Measurements from ENCODE around the gene CHRNE.
"Not testable (repeated sequence)": the region's sequence is repeated elsewhere in the genome, so short reads cannot be mapped to it uniquely, and the experiment has no call there.

The CHRNE gene

DNA sequence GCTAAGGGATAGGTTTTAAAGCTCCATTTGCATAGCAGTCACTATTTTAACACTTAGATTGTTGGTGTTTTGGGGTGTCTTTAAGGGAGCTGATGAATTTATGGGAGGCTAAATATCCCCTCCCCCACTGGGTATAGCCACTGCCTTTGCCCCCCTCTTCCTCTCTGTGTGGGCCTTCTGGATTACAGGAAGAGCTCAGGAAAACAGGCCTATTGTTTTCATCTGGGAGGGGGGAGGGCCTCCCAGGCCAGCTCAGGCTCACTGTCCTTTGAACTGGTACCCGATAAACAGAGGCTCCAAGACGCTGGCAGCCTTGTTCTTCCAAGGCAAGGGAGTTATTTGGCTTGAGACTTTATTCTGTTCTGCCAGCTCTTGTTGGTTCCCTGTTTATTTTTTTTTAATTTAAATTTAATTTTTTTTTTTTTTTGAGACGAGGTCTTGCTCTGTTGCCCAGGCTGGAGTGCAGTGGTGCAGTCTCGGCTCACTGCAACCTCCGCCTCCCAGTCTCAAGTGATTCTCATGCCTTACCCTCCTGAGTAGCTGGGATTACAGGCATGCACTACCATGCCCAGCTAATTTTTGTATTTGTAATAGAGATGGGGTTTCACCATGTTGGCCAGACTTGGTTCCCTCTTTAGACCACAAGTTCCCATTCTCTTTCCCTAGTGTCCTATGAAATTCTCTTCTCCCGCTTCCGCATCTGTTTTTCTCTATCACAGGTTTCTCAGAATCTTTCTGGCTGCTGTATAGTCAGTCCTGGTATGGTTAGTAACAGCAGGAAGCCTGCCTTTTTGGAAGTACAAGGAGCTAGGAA, 44.6 kb downstream of the CHRNE start:
- H3K9me3 ChIP-seq (ENCODE audit: severe bottlenecking) = no peaks in the 10 kb centered on the region
- TF ChIP-seq, protein P1, sequence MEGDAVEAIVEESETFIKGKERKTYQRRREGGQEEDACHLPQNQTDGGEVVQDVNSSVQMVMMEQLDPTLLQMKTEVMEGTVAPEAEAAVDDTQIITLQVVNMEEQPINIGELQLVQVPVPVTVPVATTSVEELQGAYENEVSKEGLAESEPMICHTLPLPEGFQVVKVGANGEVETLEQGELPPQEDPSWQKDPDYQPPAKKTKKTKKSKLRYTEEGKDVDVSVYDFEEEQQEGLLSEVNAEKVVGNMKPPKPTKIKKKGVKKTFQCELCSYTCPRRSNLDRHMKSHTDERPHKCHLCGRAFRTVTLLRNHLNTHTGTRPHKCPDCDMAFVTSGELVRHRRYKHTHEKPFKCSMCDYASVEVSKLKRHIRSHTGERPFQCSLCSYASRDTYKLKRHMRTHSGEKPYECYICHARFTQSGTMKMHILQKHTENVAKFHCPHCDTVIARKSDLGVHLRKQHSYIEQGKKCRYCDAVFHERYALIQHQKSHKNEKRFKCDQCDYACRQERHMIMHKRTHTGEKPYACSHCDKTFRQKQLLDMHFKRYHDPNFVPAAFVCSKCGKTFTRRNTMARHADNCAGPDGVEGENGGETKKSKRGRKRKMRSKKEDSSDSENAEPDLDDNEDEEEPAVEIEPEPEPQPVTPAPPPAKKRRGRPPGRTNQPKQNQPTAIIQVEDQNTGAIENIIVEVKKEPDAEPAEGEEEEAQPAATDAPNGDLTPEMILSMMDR (IDR thresholded peaks at IDR 0.05; ENCODE audit: poor library complexity, severe bottlenecking) = no peak
- DNase-seq (ENCODE audit: low spot score) = no peak
- peaks cover 35% of the 10 kb centered on the region for H3K36me3 ChIP-seq (ENCODE audit: low read depth)
- H3K4me3 ChIP-seq (ENCODE audit: severe bottlenecking) = peak overlapping the region; percentile 27
- H3K4me1 ChIP-seq (ENCODE audit: insufficient read depth, poor library complexity, severe bottlenecking) = peaks cover 56% of the 10 kb centered on the region
- H3K27me3 ChIP-seq (ENCODE audit: insufficient read depth, poor library complexity, severe bottlenecking) = no peaks in the 10 kb centered on the region
- peak; percentile 24; the same call in 1 of the 3 replicates for ATAC-seq (ENCODE audit: low read depth)
- peak overlapping the region; percentile 95 for H3K27ac ChIP-seq (ENCODE audit: poor library complexity, severe bottlenecking)

- Histone ChIP-seq H3K4me1 (ENCODE audit: insufficient read depth, poor library complexity, severe bottlenecking) (peaks cover 50% of the 10 kb centered on the region), H3K36me3 (ENCODE audit: low read depth) (peaks cover 25% of the 10 kb centered on the region), H3K27ac (ENCODE audit: poor library complexity, severe bottlenecking) (peak overlapping the region; percentile 95)
- H3K27me3 ChIP-seq (ENCODE audit: insufficient read depth, poor library complexity, severe bottlenecking); H3K4me3 ChIP-seq (ENCODE audit: severe bottlenecking); H3K9me3 ChIP-seq (ENCODE audit: severe bottlenecking); ATAC-seq (ENCODE audit: low read depth); DNase-seq (ENCODE audit: low spot score): not testable (repeated sequence)
Measured at GRCh38 chr17:4857347-4857746, 45.6 kb downstream of the CHRNE start.

GRCh38 chr17:4856937-4857314, 46.0 kb downstream of the CHRNE start:
- TF ChIP-seq, protein P1 (IDR thresholded peaks at IDR 0.05; ENCODE audit: poor library complexity, severe bottlenecking) = no peak

DNA sequence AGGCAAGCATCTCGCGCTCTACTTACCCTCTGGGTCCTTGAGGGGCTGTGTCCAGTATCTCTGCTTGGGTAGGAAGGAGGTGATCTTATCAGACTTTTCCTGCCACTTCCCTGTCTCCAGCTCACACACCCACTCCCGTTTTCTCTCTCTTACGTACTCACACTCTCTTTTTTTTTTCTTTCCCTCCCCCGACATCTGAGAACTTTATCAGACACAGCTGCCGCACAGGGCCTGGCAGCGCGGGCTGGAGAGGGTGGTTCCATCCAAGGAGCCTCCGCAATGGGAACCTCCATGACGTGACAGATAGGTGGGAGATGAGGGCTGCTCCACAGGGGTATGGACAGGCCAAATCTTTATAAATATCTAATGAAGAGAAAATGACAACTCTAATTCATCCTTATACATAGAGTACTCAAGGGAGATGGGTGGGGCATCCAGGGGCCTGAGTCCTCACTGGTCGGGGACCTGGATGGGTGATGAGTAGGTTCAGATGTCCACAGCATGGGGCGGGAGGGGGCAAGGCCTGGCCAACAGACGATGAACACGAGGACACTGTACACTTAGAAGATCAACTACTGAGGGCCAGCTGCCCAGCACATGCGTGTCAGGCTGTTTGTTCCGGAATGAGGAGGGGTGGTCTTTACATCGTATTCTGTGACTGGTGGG, 46.5 kb downstream of the CHRNE start:
- H3K36me3 ChIP-seq (ENCODE audit: low read depth) = peaks cover 16% of the 10 kb centered on the region
- DNase-seq (ENCODE audit: low spot score) (no peak), ATAC-seq (ENCODE audit: low read depth) (no peak)
- peak overlapping the region; percentile 95 for H3K27ac ChIP-seq (ENCODE audit: poor library complexity, severe bottlenecking)
- H3K9me3 ChIP-seq (ENCODE audit: severe bottlenecking) = no peaks in the 10 kb centered on the region
- H3K4me3 ChIP-seq (ENCODE audit: severe bottlenecking) = no peak overlapping the region
- H3K4me1 ChIP-seq (ENCODE audit: insufficient read depth, poor library complexity, severe bottlenecking) = peaks cover 54% of the 10 kb centered on the region
- TF ChIP-seq, protein P1 (IDR thresholded peaks at IDR 0.05; ENCODE audit: poor library complexity, severe bottlenecking) = no peak
- no peaks in the 10 kb centered on the region for H3K27me3 ChIP-seq (ENCODE audit: insufficient read depth, poor library complexity, severe bottlenecking)

More at GRCh38 chr17:4856937-4857314, 46.0 kb downstream of the CHRNE start:
- Histone ChIP-seq H3K27ac (ENCODE audit: poor library complexity, severe bottlenecking) (peak overlapping the region; percentile 95), H3K36me3 (ENCODE audit: low read depth) (peaks cover 21% of the 10 kb centered on the region), H3K9me3 (ENCODE audit: severe bottlenecking) (no peaks in the 10 kb centered on the region), H3K4me1 (ENCODE audit: insufficient read depth, poor library complexity, severe bottlenecking) (peaks cover 54% of the 10 kb centered on the region), H3K27me3 (ENCODE audit: insufficient read depth, poor library complexity, severe bottlenecking) (no peaks in the 10 kb centered on the region), H3K4me3 (ENCODE audit: severe bottlenecking) (no peak overlapping the region)
- DNase-seq (ENCODE audit: low spot score) = no peak
- ATAC-seq (ENCODE audit: low read depth) = no peak

GRCh38 chr17:4854111-4854681, 48.7 kb downstream of the CHRNE start:
- ATAC-seq (ENCODE audit: low read depth) = peak; percentile 57
- Histone ChIP-seq H3K4me1 (ENCODE audit: insufficient read depth, poor library complexity, severe bottlenecking) (peaks cover 65% of the 10 kb centered on the region), H3K27me3 (ENCODE audit: insufficient read depth, poor library complexity, severe bottlenecking) (no peaks in the 10 kb centered on the region), H3K4me3 (ENCODE audit: severe bottlenecking) (no peak overlapping the region), H3K27ac (ENCODE audit: poor library complexity, severe bottlenecking) (peak overlapping the region; percentile 95), H3K36me3 (ENCODE audit: low read depth) (peaks cover 6% of the 10 kb centered on the region; the same call in 1 of the 2 replicates), H3K9me3 (ENCODE audit: severe bottlenecking) (no peaks in the 10 kb centered on the region)
- TF ChIP-seq, protein P1 (IDR thresholded peaks at IDR 0.05; ENCODE audit: poor library complexity, severe bottlenecking) = no peak
- DNase-seq (ENCODE audit: low spot score) = peak; percentile 93

All from RWPE2 (cell line).